Central memory CD4-positive, alpha-beta T cell (primary cell): ENCODE measurements around the gene RAE1.
"Not testable (repeated sequence)": the region's sequence is repeated elsewhere in the genome, so short reads cannot be mapped to it uniquely, and the experiment has no call there.

Experiments
- DNase-seq: peaks from one replicate; pipeline ENCODE4 v3.0.0; 2022

Gene RAE1

GRCh38 chr20:57327820-57328219 is 23.2 kb upstream of the RAE1 start:
- no peak for DNase-seq

GRCh38 chr20:57329608-57330221 is 21.3 kb upstream of the RAE1 start, which contains the start of gene SPO11:
TSS of gene SPO11 (plus strand) at chr20:57329803. CDS start at chr20:57329868, 65 bp downstream.
- DNase-seq: no peak

- no peak for DNase-seq
Observed at GRCh38 chr20:57330998-57331397, 20.1 kb upstream of the RAE1 start.

- no peak for DNase-seq
Observed at GRCh38 chr20:57332105-57333089, 18.7 kb upstream of the RAE1 start.

- DNase-seq: no peak
Observed at GRCh38 chr20:57335392-57335791, 15.7 kb upstream of the RAE1 start.

- no peak for DNase-seq
Observed at GRCh38 chr20:57341663-57342062, 9.4 kb upstream of the RAE1 start.

- no peak for DNase-seq
Observed at GRCh38 chr20:57342829-57343228, 8.2 kb upstream of the RAE1 start.

GRCh38 chr20:57346477-57346876 is 4.6 kb upstream of the RAE1 start:
- peak; percentile 41 for DNase-seq

- DNase-seq: no peak
Observed at GRCh38 chr20:57347393-57347792, 3.7 kb upstream of the RAE1 start.

GRCh38 chr20:57348200-57348921 is 2.7 kb upstream of the RAE1 start:
- DNase-seq: not testable (repeated sequence)

- not testable (repeated sequence) for DNase-seq
Observed at GRCh38 chr20:57348922-57349574, 2.0 kb upstream of the RAE1 start.

GRCh38 chr20:57350081-57350710 is 859 bp upstream of the RAE1 start:
- DNase-seq: no peak

- DNase-seq: not testable (repeated sequence)
Observed at GRCh38 chr20:57350726-57351041, 371 bp upstream of the RAE1 start.

GRCh38 chr20:57352305-57352704 is 1.2 kb downstream of the RAE1 start:
- no peak for DNase-seq

- no peak for DNase-seq
Observed at GRCh38 chr20:57353351-57353750, 2.3 kb downstream of the RAE1 start.

- no peak for DNase-seq
Observed at GRCh38 chr20:57361517-57361916, 10.5 kb downstream of the RAE1 start.

- DNase-seq: no peak
Observed at GRCh38 chr20:57364451-57364850, 13.4 kb downstream of the RAE1 start.

- no peak for DNase-seq
Observed at GRCh38 chr20:57369596-57369995, 18.5 kb downstream of the RAE1 start.

- no peak for DNase-seq
Observed at GRCh38 chr20:57370316-57370715, 19.3 kb downstream of the RAE1 start.

GRCh38 chr20:57371363-57371762 is 20.3 kb downstream of the RAE1 start:
- DNase-seq: no peak

GRCh38 chr20:57372157-57372556 is 21.1 kb downstream of the RAE1 start:
- no peak for DNase-seq

GRCh38 chr20:57372581-57373350 is 21.7 kb downstream of the RAE1 start:
- DNase-seq: no peak
